ENCODE measurements around the gene TBC1D9.
"Not testable (repeated sequence)": the region's sequence is repeated elsewhere in the genome, so short reads cannot be mapped to it uniquely, and the experiment has no call there.

TBC1D9 gene

DNA sequence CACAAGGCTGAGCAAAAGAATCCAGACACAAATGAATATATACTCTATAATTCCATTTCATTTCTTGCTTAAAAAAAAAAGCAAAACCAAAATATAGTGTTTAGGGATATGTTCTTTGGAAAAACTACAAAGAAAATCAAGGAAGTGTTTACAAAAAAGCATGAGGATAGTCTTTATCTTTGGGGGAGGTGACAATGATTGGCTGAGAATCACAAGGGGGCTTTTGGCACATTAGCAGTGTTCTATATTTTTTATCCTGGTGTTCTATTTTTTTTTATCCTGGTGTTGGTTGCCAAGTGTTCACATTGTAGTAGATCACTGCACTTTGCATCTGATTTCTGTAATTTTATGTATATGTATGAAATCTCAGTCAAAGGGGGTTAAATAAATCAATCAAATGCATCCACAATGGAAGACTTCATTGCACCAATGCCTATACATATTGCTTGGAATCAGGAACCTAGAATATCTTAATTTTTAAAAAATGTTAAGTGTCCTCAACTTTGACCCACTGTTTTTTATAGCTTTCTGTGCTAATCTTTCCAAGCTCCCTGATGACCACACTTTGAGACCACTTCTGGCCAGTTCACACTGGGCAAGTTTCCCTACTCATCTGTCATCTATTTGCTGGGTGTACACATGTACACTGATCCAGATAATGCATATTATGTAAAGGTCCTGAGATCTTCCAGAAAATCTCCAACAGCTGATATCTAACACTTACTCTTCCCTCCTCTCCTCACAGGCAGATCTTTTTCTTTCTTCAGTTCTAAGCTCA is 3.7 kb downstream of the TBC1D9 start:
- no peak for DNase-seq

- DNase-seq = no peak
Observed at GRCh38 chr4:140750470-140750869, 5.7 kb downstream of the TBC1D9 start.

GRCh38 chr4:140748171-140748570 is 8.0 kb downstream of the TBC1D9 start:
- DNase-seq = no peak

GRCh38 chr4:140746546-140746945 is 9.6 kb downstream of the TBC1D9 start:
- DNase-seq = not testable (repeated sequence)

DNA sequence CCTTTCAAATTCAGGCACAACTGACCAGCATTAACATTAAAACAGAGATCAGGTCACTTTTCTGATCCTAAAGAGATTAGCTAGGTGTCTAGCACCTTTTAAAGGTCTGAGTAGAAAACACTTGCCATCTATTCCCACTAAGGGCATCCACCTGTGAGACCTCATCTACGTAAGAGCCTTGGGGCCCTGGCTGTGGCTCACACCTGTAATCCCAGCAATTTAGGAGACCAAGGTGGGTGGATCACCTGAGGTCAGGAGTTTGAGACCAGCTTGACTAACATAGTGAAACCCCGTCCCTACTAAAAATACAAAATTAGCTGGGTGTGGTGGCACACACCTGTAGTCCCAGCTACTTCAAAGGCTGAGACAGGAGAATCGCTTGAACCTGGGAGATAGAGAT is 11.8 kb downstream of the TBC1D9 start:
- no peak for DNase-seq

DNA sequence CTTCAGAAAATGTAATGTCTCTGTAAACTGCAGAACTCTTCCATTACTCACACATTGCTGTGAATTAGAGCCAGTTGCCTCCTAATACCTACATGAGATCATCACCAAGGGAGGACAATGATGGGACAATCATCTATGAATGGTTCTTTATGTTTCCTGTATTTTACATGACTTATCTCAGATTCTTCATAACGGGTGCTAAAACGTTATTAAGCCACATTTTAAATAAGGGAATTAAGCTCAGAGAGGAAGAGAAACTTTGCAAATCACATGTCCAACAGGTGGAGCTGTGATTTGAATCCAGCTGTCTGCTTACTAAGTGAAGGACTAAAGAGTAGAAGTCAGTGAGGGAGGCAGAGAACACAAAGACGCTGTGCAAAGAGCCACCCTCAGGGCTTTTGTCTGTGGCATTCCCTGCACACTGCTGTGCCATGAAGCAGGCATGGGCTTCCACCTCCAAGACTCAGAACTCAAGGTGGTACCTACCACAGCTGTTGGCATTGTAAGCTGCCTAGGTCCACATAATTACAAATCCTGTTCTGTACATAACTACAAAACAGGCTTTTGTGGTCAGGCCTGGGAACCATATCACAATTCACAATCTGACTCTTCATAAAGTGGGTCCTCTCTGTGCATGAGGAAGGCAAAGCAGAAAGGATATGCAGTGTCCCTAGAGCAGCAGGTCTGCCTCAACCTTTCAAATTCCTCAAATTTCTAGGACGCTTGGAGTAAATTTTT is 12.8 kb downstream of the TBC1D9 start:
- DNase-seq = no peak

DNA sequence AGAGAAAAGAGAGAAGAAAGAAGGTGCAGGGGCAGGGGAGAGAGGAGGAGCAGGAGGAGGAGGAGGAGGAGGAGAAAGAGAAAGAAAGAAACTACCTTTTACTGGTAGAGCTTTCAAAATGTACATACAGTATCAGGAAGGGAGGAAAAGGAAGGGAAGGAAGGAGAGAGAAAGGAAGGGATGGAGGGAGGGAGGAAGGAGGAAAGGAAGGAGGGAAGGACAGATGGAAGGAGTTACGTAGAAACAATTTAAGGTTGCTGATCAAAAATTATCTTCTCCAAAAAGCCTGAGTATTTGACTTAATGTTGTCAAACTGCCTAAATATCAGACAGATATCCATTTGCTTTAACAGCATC is 13.4 kb downstream of the TBC1D9 start:
- DNase-seq = no peak

- no peak for DNase-seq
Observed at GRCh38 chr4:140740906-140741670, 15.1 kb downstream of the TBC1D9 start.

DNA sequence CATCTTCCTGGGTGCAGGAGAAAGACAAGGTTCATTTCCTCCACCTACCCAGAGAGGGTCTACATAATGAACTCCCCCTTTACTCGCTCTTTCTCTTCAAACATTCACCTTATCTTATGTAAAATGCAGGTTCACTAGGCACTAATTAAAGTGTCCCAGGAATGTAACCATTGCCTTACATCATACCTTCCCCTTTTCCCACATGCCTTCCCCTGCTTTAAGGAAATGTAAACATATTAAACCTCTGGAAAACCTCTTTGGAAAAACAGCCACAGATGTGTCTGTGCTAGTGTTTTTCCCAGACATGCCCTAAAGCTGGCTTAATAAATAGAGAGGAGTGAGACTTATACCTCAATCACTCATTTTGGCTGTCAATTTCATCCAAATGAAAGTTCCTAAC is 15.8 kb downstream of the TBC1D9 start:
- no peak for DNase-seq

GRCh38 chr4:140739971-140740370 is 16.2 kb downstream of the TBC1D9 start:
- DNase-seq = no peak

- DNase-seq = no peak
Observed at GRCh38 chr4:140738139-140738538, 18.0 kb downstream of the TBC1D9 start.

DNA sequence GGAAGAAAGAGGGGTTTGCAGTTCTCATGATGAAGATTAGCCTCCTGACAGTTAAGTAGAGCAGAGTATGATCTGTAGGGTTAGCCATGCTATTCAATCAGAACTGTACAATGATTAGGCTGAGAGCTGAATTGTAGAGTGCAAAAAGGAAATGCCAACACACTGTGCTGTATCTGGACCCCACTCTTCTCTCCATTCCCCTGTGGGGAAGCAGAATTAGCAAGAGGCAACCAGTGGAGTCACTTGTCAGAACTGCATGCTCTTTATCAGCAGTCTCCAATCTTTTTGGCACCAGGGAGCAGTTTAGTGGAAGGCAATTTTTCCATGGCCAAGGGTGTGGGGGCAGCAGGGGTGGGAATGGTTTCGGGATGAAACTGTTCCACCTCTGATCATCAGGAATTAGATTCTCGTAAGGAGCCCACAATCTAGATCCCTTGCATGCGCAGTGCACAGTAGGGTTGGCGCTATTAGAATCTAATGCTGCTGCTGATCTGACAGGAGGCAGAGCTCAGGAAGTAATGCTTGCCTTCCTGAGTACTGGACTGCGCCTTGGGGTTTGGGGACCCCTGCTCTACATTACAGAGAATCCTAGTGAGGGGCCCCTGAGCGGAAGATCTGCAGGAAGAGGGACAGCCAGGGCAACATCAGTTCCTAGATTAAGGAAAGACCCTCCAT is 19.4 kb downstream of the TBC1D9 start:
- no peak for DNase-seq

GRCh38 chr4:140735779-140736391 is 20.3 kb downstream of the TBC1D9 start:
- DNase-seq = no peak

DNA sequence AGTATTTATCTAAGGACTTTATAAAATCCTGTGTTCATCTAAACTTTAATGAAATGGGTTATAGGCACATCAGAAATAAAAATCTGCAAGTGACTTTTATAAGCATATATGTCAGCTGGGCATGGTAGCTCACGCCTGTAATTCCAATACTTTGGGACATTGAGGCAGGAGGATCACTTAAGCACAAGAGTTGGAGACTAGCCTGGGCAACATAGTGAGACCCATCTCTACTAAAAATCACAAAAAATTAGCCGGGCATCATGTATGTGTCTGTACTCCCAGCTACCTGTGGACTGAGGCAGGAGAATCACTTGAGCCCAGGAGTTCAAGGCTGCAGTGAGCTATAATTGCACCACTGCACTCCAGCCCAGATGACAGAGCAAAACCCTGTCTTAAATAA is 20.9 kb downstream of the TBC1D9 start:
- no peak for DNase-seq

GRCh38 chr4:140732780-140733179 is 23.4 kb downstream of the TBC1D9 start:
- no peak for DNase-seq

- no peak for DNase-seq
Observed at GRCh38 chr4:140729344-140730049, 26.7 kb downstream of the TBC1D9 start.

- DNase-seq = no peak
Observed at GRCh38 chr4:140726776-140727500, 29.2 kb downstream of the TBC1D9 start.

DNA sequence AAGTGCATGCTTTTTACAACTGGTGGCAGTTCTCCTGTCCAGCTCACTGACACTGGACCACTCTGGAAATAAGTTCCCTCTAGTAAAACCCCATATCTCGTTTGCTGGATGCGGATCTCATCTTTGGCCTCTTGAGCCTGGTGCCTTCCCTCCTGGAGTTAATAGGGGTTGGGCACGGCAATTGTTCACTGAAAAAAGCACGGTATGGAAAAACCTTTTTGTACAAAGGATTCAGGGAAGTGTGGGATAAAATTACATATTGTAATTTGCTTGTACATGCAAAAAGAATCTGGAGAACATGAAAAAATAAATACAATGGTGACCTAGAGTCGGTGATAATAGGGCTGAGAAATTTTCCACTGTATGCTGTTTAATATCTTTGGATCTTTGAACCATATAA is 30.6 kb downstream of the TBC1D9 start:
- no peak for DNase-seq

DNA sequence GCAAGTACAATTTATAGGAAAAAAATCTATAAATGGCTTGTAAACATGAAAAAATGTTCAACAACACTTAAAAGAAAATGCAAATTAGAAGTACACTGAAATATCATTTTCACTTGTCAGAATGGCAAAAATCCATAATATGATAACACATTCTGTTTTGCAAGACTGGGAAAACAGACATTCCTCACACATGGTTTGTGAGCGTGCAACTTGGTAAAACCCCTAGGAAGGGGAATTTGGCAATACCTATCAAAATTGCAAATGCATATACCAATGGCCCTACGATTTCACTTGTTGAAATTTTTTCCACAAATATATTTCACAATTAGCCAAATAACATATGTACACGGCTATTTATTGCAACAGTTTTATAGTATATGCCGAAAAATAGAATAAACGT is 31.4 kb downstream of the TBC1D9 start:
- DNase-seq = no peak

DNA sequence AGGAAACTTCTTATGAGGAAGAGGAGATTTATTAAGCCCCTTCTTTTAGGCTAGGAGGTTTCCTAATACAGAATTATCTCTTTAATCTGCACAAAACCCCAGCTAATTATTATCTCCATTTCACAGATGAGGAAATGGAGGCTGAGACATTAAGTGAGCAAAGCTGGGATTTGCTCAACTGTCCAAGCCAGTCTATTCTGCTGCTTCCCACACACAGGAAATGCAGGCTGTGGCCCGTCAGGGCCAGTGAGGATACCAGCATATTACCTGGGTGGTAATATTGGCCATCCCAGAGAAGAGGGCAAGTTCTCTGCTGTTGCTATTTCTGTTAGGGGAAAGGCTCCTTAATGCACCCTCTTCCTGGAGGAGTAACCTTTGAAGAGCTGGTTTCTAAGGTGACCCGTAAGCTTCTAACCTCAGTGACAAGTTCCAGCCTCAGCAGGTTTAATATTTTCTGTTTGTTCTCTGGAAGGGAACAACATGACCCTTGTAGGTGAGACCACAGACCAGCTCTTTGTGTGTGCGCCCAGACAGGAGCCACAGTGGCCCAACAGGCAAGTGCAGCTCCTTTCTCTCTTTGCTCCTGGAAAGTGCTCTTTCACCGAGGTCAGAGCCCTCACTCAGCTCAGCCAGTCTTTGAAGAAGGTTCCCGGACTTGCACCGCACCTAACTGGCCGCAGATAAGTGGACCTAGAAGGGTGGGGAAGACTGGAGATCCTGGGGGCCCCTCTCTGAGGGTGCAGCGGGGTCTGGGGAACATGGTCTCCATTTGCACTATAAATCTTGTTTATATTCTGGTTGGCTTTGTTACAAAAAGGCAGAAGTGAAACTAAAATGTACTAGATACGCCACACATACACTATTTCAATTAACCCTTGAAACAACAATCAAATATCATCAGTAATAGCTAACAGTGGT is 35.5 kb downstream of the TBC1D9 start:
- no peak for DNase-seq

Measured in cortex of kidney (tissue), 1 donor.